A673 (cell line): Measurements from ENCODE around the gene IQCN. TPM values are rescaled to one million over a fixed set of nuclear protein-coding genes. Genes with fewer than 3 reads are reported as not detected.

Source experiments
- BruUV-seq: library from RNA; stranded (reverse); fragments of 400-500 nt; replicated peaks from 2 replicates; lab custom pipeline; 2021; lab: Mats Ljungman, UMichigan
- CTCF ChIA-PET: fragments of 300-600 bp; sonication (Branson Sonifier 250); formaldehyde crosslinking; loops from one replicate; lab custom pipeline; 2022; ENCODE audit warnings: antibody characterized with exemption; lab: Charles Lee
- POLR2A ChIA-PET: fragments of 300-600 bp; sonication (Branson Sonifier 250); formaldehyde crosslinking; loops from one replicate; lab custom pipeline; 2022; ENCODE audit warnings: antibody characterized with exemption; ENCODE audit not compliant: low non-redundant PET; lab: Charles Lee
- DNase-seq: peaks from one replicate; pipeline ENCODE4 v3.0.0-alpha.2; 2015; ENCODE audit warnings: low spot score
- H3K27ac ChIP-seq: fragments of 200-600 bp; sonication (generic); 2 replicates; pipeline ENCODE4 v1.5.1; 2016; ENCODE audit warnings: mixed run types, low read depth, mild to moderate bottlenecking, mixed read lengths, antibody characterized with exemption, low read length; ENCODE audit not compliant: poor library complexity, severe bottlenecking
- H3K27me3 ChIP-seq: fragments of 200-600 bp; sonication (generic); replicated peaks from 2 replicates; pipeline ENCODE4 v1.6.1; 2017; ENCODE audit warnings: mixed run types, low read depth, mild to moderate bottlenecking, mixed read lengths, antibody characterized with exemption, low read length; ENCODE audit not compliant: insufficient read depth, poor library complexity
- H3K36me3 ChIP-seq: fragments of 200-600 bp; sonication (generic); 2 replicates; pipeline ENCODE4 v1.6.1; 2016; ENCODE audit warnings: mixed run types, mild to moderate bottlenecking, mixed read lengths, antibody characterized with exemption, low read length; ENCODE audit not compliant: insufficient read depth, poor library complexity, severe bottlenecking
- H3K4me1 ChIP-seq: fragments of 200-600 bp; sonication (generic); 2 replicates; pipeline ENCODE4 v1.6.1; 2017; ENCODE audit warnings: mixed run types, mild to moderate bottlenecking, mixed read lengths, antibody characterized with exemption, low read length; ENCODE audit not compliant: insufficient read depth, poor library complexity, severe bottlenecking
- H3K4me3 ChIP-seq: fragments of 200-600 bp; sonication (generic); 2 replicates; pipeline ENCODE4 v1.5.1; 2016; ENCODE audit warnings: low read depth, mixed run types, mild to moderate bottlenecking, mixed read lengths, low read length; ENCODE audit not compliant: poor library complexity, severe bottlenecking
- H3K9me3 ChIP-seq: fragments of 200-600 bp; sonication (generic); 2 replicates; pipeline ENCODE4 v1.6.1; 2016; ENCODE audit warnings: mixed run types, low read depth, mild to moderate bottlenecking, mixed read lengths, antibody characterized with exemption, low read length; ENCODE audit not compliant: poor library complexity, severe bottlenecking
- CTCF ChIP-seq: fragments of 300-800, 200-600 bp; sonication (generic); conservative IDR thresholded peaks from 2 replicates; pipeline ENCODE4 v1.5.1; 2017; ENCODE audit warnings: low read depth, mild to moderate bottlenecking, antibody characterized with exemption, low read length, moderate library complexity, mixed read lengths
- EZH2 ChIP-seq: fragments of 200-600 bp; sonication (generic); IDR thresholded peaks from 2 replicates; pipeline ENCODE4 v1.6.1; 2017; ENCODE audit warnings: borderline replicate concordance, low read depth, mild to moderate bottlenecking, mixed read lengths, antibody characterized with exemption, low read length; ENCODE audit not compliant: poor library complexity, severe bottlenecking
- intact Hi-C: fragments of 100-400 bp; cut with micrococcal nuclease; formaldehyde crosslinking; loops from one replicate; pipeline ENCODE4 v1.10.0; 2022; ENCODE audit not compliant: unreplicated experiment
- total RNA-seq: library from RNA; stranded (reverse); gene quantifications from 2 replicates; pipeline ENCODE4 v1.2.3, GENCODE V29; 2021

IQCN gene
- total RNA-seq, 1 experiment from 2014 or later, result 10.2 TPM

GRCh38 chr19:18298601-18299000 is 24.3 kb upstream of the IQCN start:
- Histone ChIP-seq H3K27ac (no peak overlapping the region), H3K9me3 (no peaks in the 10 kb centered on the region), H3K4me1 (no peaks in the 10 kb centered on the region), H3K27me3 (no peaks in the 10 kb centered on the region), H3K36me3 (no peaks in the 10 kb centered on the region), H3K4me3 (no peak overlapping the region)
- ChIA-PET CTCF (no interaction called here), POLR2A (no interaction called here)
- DNase-seq, result no peak
- BruUV-seq, result no TSS peak
- intact Hi-C loops, result no loop called here
- no peak for TF ChIP-seq CTCF
- TF ChIP-seq EZH2, result no peak

DNA sequence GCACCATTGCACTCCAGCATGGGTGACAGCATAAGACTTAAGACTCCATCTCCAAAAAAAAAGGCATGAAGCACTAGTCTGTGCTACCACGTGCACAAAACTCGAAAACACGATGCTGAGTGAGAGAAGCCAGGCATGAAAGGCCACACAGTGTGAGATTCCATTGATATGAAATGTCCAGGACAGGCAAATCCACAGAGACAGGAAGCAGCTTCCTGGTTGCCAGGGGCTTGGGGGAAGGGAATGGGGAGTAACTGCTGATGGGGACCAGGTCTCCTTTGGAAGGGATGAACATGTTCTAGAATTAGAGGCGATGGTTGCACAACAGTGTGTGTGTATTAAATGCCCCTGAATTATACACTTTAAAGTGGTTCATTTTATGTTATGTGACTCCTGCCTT is 23.1 kb upstream of the IQCN start:
- Histone ChIP-seq H3K36me3 (no peaks in the 10 kb centered on the region), H3K9me3 (no peaks in the 10 kb centered on the region), H3K4me3 (no peak overlapping the region), H3K27ac (no peak overlapping the region), H3K4me1 (peaks cover 7% of the 10 kb centered on the region), H3K27me3 (no peaks in the 10 kb centered on the region)
- no peak for DNase-seq
- intact Hi-C loops, result no loop called here
- ChIA-PET POLR2A (no interaction called here), CTCF (interaction anchor here (1.4 kb wide), 1 partner anchor 18 kb away, joined by 5 read pairs; no protein-coding TSS in a partner anchor)
- no TSS peak for BruUV-seq
- TF ChIP-seq CTCF (no peak), EZH2 (no peak)

GRCh38 chr19:18295034-18295451 is 20.8 kb upstream of the IQCN start:
- ChIA-PET POLR2A (no interaction called here), CTCF (no interaction called here)
- TF ChIP-seq CTCF (no peak), EZH2 (no peak)
- Histone ChIP-seq H3K4me3 (no peak overlapping the region), H3K4me1 (peaks cover 26% of the 10 kb centered on the region), H3K27ac (no peak overlapping the region), H3K27me3 (no peaks in the 10 kb centered on the region), H3K9me3 (no peaks in the 10 kb centered on the region), H3K36me3 (no peaks in the 10 kb centered on the region)
- no TSS peak for BruUV-seq
- DNase-seq, result no peak
- intact Hi-C loops, result no loop called here
